Muscle of back (tissue), 11 donors: ENCODE measurements around the gene SDC4. TPM values are rescaled to one million over a fixed set of nuclear protein-coding genes. Genes with fewer than 3 reads are reported as not detected.
A peak's percentile ranks its signal among the peaks of the same experiment; 100 is the strongest.
"Not testable (repeated sequence)": the region's sequence is repeated elsewhere in the genome, so short reads cannot be mapped to it uniquely, and the experiment has no call there.

Source experiments
- DNase-seq, 3 donors: peaks; one replicate each; pipeline versions ENCODE4 v3.0.0 to v3.0.0-alpha.2; 2013
- polyA plus RNA-seq, 10 donors: library from polyadenylated mRNA; unstranded; fragments of 120-200 nt; gene quantifications; one replicate each; pipeline ENCODE4 v1.2.1, GENCODE V29; 2013; ENCODE audit not compliant: insufficient read length in 10 of 10

Gene SDC4
- polyA plus RNA-seq, 10 donors = 4.6 to 15.3 (median 7.7) TPM

GRCh38 chr20:45365444-45365970 lies 17.3 kb upstream of the SDC4 start:
- DNase-seq = no peak

- no peak for DNase-seq
Observed at GRCh38 chr20:45363611-45364492, 15.6 kb upstream of the SDC4 start.

GRCh38 chr20:45362804-45363610 lies 14.8 kb upstream of the SDC4 start, which contains the start of gene SYS1:
SYS1 (plus strand) TSS chr20:45363156; CDS start chr20:45363532, 376 bp downstream.
- DNase-seq = peak; percentile 99

GRCh38 chr20:45361793-45362192 lies 13.6 kb upstream of the SDC4 start:
- DNase-seq = no peak

- DNase-seq = no peak
Observed at GRCh38 chr20:45359406-45360148, 11.4 kb upstream of the SDC4 start.

GRCh38 chr20:45359069-45359405 lies 10.8 kb upstream of the SDC4 start:
- no peak for DNase-seq

- peak in 2 of 3 donors; percentile 40 to 67 for DNase-seq
Observed at GRCh38 chr20:45358282-45359068, 10.3 kb upstream of the SDC4 start.

GRCh38 chr20:45355209-45356084 lies 7.2 kb upstream of the SDC4 start:
- DNase-seq = no peak

- DNase-seq = no peak
Observed at GRCh38 chr20:45354423-45355208, 6.4 kb upstream of the SDC4 start.

GRCh38 chr20:45353746-45354145 lies 5.5 kb upstream of the SDC4 start:
- no peak for DNase-seq

GRCh38 chr20:45352729-45353128 lies 4.5 kb upstream of the SDC4 start:
- no peak for DNase-seq

GRCh38 chr20:45350795-45351194 lies 2.6 kb upstream of the SDC4 start:
- not testable (repeated sequence) for DNase-seq

- no peak for DNase-seq
Observed at GRCh38 chr20:45350217-45350616, 2.0 kb upstream of the SDC4 start.

- DNase-seq = no peak
Observed at GRCh38 chr20:45347297-45347935, 808 bp downstream of the SDC4 start.

GRCh38 chr20:45346851-45347250 lies 1.4 kb downstream of the SDC4 start:
- DNase-seq = no peak

GRCh38 chr20:45346291-45346718 lies 1.9 kb downstream of the SDC4 start:
- no peak for DNase-seq

GRCh38 chr20:45345104-45345936 lies 2.9 kb downstream of the SDC4 start:
- no peak for DNase-seq
